Lower lobe of right lung (tissue), 2 donors: ENCODE data around the gene SPATA2. TPM values are rescaled to one million over a fixed set of nuclear protein-coding genes. Genes with fewer than 3 reads are reported as not detected.

Source experiments
- ATAC-seq, 2 donors: fragments of 200-7000 bp; cut with Tn5 transposase; one replicate each; pipeline ENCODE4 v1.9.1; 2020 to 2022; ENCODE audit warnings: mild to moderate bottlenecking in 2 of 2, moderate library complexity in 2 of 2
- DNase-seq: peaks from one replicate; pipeline ENCODE4 v3.0.0-alpha.2; 2020
- H3K27ac ChIP-seq: fragments of 200-600 bp; one replicate; pipeline ENCODE4 v1.8.0; 2022
- H3K27me3 ChIP-seq: fragments of 200-600 bp; one replicate; pipeline ENCODE4 v1.8.0; 2022; ENCODE audit warnings: low read depth
- H3K36me3 ChIP-seq: fragments of 200-600 bp; one replicate; pipeline ENCODE4 v1.8.0; 2022; ENCODE audit warnings: mild to moderate bottlenecking
- H3K4me1 ChIP-seq: fragments of 200-600 bp; one replicate; pipeline ENCODE4 v1.8.0; 2022
- H3K4me3 ChIP-seq: fragments of 200-600 bp; one replicate; pipeline ENCODE4 v1.8.0; 2022; ENCODE audit warnings: mild to moderate bottlenecking
- H3K9me3 ChIP-seq: fragments of 200-600 bp; one replicate; pipeline ENCODE4 v1.8.0; 2022
- intact Hi-C: fragments of 100-400 bp; cut with DNase I; formaldehyde crosslinking; loops from one replicate; pipeline ENCODE4 v1.11.0; 2022
- total RNA-seq: library from RNA; stranded (reverse); fragmentation: NEBNext Ultra II Directional; extraction: Animal tissue kit (Norgen Biotek cat#: 25700); gene quantifications from one replicate; pipeline ENCODE4 v1.2.1, GENCODE V29; 2021
- TF ChIP-seq, protein P1 (sequence below): fragments of 200-600 bp; IDR thresholded peaks from one replicate; pipeline ENCODE4 v1.8.0; 2022; ENCODE audit warnings: antibody characterized with exemption, mild to moderate bottlenecking
- donor health status: DM: no; HTN: yes; CAD: no; lungs with severe emphysema.

SPATA2 gene
- total RNA-seq, 1 donor from 2014 or later: 7.2 TPM

DNA sequence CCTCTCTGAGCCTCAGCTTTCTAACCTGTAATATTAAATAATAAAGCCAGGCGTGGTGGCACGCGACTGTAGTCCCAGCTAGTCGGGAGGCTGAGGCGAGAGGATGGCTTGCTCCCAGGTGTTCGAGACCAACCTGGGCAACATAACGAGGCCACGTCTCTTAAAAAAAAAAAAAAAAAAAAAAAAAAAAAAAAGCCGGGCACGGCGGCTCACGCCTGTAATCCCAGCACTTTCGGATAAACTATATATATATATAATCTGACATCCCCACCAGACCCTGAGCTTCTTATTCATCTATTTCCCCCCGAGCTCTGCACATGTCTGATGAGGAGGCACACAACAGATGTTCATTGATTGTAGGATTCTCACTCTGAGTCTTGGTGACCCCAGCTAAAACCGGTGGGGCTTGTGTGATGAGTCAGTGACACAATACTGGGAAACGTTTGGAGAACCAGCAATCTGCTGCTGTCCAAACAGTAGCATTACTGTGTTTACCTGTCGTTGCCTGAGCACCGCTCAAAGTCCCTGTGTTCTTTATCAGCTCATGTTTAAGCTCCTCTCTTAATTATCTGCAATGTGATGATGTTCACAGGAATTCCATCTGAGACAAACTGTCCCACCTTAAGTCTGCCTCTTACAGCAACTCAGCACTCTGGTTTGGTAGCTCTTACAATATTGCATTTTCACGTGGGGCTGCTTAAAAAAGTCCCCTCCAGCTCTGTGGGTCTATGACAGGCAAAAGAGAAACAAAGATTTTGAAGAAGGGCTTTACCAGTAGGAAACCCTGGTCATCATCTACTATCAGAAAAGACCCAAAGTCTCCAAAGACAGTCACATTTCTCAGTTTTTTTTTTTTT is 1.0 kb upstream of the SPATA2 start:
- Histone ChIP-seq H3K27ac (peak overlapping the region; percentile 97), H3K9me3 (no peaks in the 10 kb centered on the region), H3K4me1 (peaks cover 29% of the 10 kb centered on the region), H3K4me3 (peak overlapping the region; percentile 88), H3K27me3 (no peaks in the 10 kb centered on the region), H3K36me3 (peaks cover 3% of the 10 kb centered on the region)
- DNase-seq (no peak), ATAC-seq (peak; percentile 29 to 63)
- intact Hi-C loops: no loop called here
- TF ChIP-seq, protein P1, sequence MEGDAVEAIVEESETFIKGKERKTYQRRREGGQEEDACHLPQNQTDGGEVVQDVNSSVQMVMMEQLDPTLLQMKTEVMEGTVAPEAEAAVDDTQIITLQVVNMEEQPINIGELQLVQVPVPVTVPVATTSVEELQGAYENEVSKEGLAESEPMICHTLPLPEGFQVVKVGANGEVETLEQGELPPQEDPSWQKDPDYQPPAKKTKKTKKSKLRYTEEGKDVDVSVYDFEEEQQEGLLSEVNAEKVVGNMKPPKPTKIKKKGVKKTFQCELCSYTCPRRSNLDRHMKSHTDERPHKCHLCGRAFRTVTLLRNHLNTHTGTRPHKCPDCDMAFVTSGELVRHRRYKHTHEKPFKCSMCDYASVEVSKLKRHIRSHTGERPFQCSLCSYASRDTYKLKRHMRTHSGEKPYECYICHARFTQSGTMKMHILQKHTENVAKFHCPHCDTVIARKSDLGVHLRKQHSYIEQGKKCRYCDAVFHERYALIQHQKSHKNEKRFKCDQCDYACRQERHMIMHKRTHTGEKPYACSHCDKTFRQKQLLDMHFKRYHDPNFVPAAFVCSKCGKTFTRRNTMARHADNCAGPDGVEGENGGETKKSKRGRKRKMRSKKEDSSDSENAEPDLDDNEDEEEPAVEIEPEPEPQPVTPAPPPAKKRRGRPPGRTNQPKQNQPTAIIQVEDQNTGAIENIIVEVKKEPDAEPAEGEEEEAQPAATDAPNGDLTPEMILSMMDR: no peak

DNA sequence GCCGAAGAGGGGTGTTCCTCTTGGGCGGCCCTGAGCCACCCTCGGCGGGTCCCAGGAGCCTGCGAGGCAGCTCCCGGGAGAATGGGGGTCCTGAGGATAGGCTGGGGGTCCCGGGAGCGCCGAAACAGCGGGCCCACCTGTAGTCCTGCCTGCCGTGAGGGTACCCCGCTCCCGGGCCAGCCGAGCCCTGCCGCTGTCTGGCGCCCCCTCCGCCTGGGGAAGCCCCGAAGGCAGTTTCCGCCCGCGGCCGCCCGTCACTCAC is 280 bp downstream of the SPATA2 start:
- Histone ChIP-seq H3K27me3 (no peaks in the 10 kb centered on the region), H3K36me3 (peaks cover 5% of the 10 kb centered on the region), H3K27ac (peak overlapping the region; percentile 97), H3K4me3 (peak overlapping the region; percentile 88), H3K4me1 (peaks cover 32% of the 10 kb centered on the region), H3K9me3 (no peaks in the 10 kb centered on the region)
- ATAC-seq: peak; percentile 41 to 43
- TF ChIP-seq, protein P1: no peak
- DNase-seq: no peak
- intact Hi-C loops: no loop called here

- DNase-seq (no peak), ATAC-seq (no peak)
- TF ChIP-seq, protein P1: no peak
- intact Hi-C loops: no loop called here
- Histone ChIP-seq H3K36me3 (peaks cover 11% of the 10 kb centered on the region), H3K27me3 (no peaks in the 10 kb centered on the region), H3K4me3 (peak overlapping the region; percentile 88), H3K9me3 (no peaks in the 10 kb centered on the region), H3K27ac (peak overlapping the region; percentile 97), H3K4me1 (peaks cover 38% of the 10 kb centered on the region)
Observed at GRCh38 chr20:49914310-49915117, 815 bp downstream of the SPATA2 start.

- peaks cover 42% of the 10 kb centered on the region for H3K4me1 ChIP-seq
Observed at GRCh38 chr20:49913399-49914047, 1.8 kb downstream of the SPATA2 start.

GRCh38 chr20:49910340-49910706 is 5.0 kb downstream of the SPATA2 start:
- H3K27me3 ChIP-seq: no peaks in the 10 kb centered on the region
- ATAC-seq (no peak), DNase-seq (no peak)
- H3K4me3 ChIP-seq: no peak overlapping the region
- H3K4me1 ChIP-seq: peaks cover 42% of the 10 kb centered on the region
- peak overlapping the region; percentile 24 for H3K27ac ChIP-seq
- TF ChIP-seq, protein P1: no peak
- intact Hi-C loops: no loop called here
- H3K9me3 ChIP-seq: no peaks in the 10 kb centered on the region
- H3K36me3 ChIP-seq: peaks cover 48% of the 10 kb centered on the region

More at GRCh38 chr20:49913399-49914047, 1.8 kb downstream of the SPATA2 start:
- H3K27ac ChIP-seq: no peak overlapping the region
- peak overlapping the region; percentile 88 for H3K4me3 ChIP-seq
- TF ChIP-seq, protein P1: no peak
- peaks cover 21% of the 10 kb centered on the region for H3K36me3 ChIP-seq
- ATAC-seq (no peak), DNase-seq (no peak)
- intact Hi-C loops: no loop called here
- no peaks in the 10 kb centered on the region for H3K9me3 ChIP-seq
- H3K27me3 ChIP-seq: no peaks in the 10 kb centered on the region
